H1 (cell line): ENCODE results near the gene ZNF611. TPM values are rescaled to one million over a fixed set of nuclear protein-coding genes. Genes with fewer than 3 reads are reported as not detected.

Experiments
- CTCF ChIA-PET: fragments of 300-600 bp; sonication (Branson Sonifier 250); formaldehyde crosslinking; loops from one replicate; lab custom pipeline; 2021; ENCODE audit not compliant: partially characterized antibody; lab: Charles Lee
- POLR2A ChIA-PET: fragments of 300-600 bp; sonication (Branson Sonifier 250); formaldehyde crosslinking; loops from one replicate; lab custom pipeline; 2021; ENCODE audit warnings: inconsistent platforms; ENCODE audit not compliant: partially characterized antibody; lab: Charles Lee
- DNase-seq, 2 experiments: peaks; one replicate each; pipeline versions ENCODE4 v3.0.0 to v3.0.0-alpha.2; 2010 to 2022; ENCODE audit warnings: low spot score in 2 of 2, low read depth in 1 of 2, mixed read lengths in 1 of 2
- FAIRE-seq: peaks from 2 replicates; lab custom pipeline; 2011; peaks lifted over from hg19 to GRCh38; lab: Jason Lieb, UNC
- H2AFZ ChIP-seq: 2 replicates; pipeline ENCODE4 v1.8.1; 2012; ENCODE audit warnings: low read length, inconsistent platforms
- H2AK5ac ChIP-seq: 2 replicates; pipeline ENCODE4 v1.6.1; 2013; ENCODE audit warnings: low read depth, low read length
- H2BK120ac ChIP-seq: replicated peaks from 2 replicates; pipeline ENCODE3; 2013; ENCODE audit warnings: low read depth, low read length, inconsistent platforms
- H2BK12ac ChIP-seq: 2 replicates; pipeline ENCODE4 v1.6.1; 2013; ENCODE audit warnings: low read depth, low read length
- H2BK15ac ChIP-seq: 2 replicates; pipeline ENCODE4 v1.6.1; 2013; ENCODE audit warnings: low read length
- H2BK20ac ChIP-seq: 2 replicates; pipeline ENCODE4 v1.6.1; 2013; ENCODE audit warnings: low read length
- H2BK5ac ChIP-seq: 2 replicates; pipeline ENCODE4 v1.6.1; 2013; ENCODE audit warnings: low read depth, low read length
- H3K14ac ChIP-seq: 2 replicates; pipeline ENCODE4 v1.6.1; 2013; ENCODE audit warnings: inconsistent platforms; ENCODE audit not compliant: insufficient read length
- H3K18ac ChIP-seq: 2 replicates; pipeline ENCODE4 v1.6.1; 2013; ENCODE audit warnings: low read length; ENCODE audit errors: extremely low read depth
- H3K23ac ChIP-seq: 2 replicates; pipeline ENCODE4 v1.6.1; 2013; ENCODE audit warnings: inconsistent platforms; ENCODE audit not compliant: insufficient read length
- H3K23me2 ChIP-seq: 2 replicates; pipeline ENCODE4 v1.6.1; 2013; ENCODE audit warnings: low read depth, low read length
- H3K27ac ChIP-seq: 2 replicates; pipeline ENCODE4 v1.6.1; 2011; ENCODE audit warnings: low read depth, low read length, inconsistent platforms
- H3K27me3 ChIP-seq, 4 experiments: replicated peaks in 1 of 4; 1 replicate in 1 of 4; 2 replicates in 3 of 4; pipeline versions ENCODE4 v1.6.1 to v1.8.1; 2011 to 2013; ENCODE audit warnings: low read length in 3 of 4, mild to moderate bottlenecking in 3 of 4, inconsistent platforms in 2 of 4, mixed read lengths in 2 of 4, moderate library complexity in 1 of 4; ENCODE audit not compliant: control insufficient read depth in 3 of 4, insufficient read depth in 3 of 4; ENCODE audit errors: extremely low read depth in 1 of 4
- H3K36me3 ChIP-seq, 4 experiments: 2 replicates each; pipeline versions ENCODE4 v1.6.1 to v1.8.1; 2011 to 2013; ENCODE audit warnings: mild to moderate bottlenecking in 4 of 4, low read length in 3 of 4, moderate library complexity in 2 of 4, control low read depth in 1 of 4, inconsistent platforms in 1 of 4; ENCODE audit not compliant: insufficient read depth in 4 of 4, control insufficient read depth in 2 of 4
- H3K4ac ChIP-seq: replicated peaks from 2 replicates; pipeline ENCODE3; 2013; ENCODE audit warnings: low read length, low read depth, mixed read lengths, inconsistent platforms; ENCODE audit not compliant: insufficient read length
- H3K4me1 ChIP-seq, 4 experiments: replicated peaks in 1 of 4; 1 replicate in 1 of 4; 2 replicates in 3 of 4; pipeline versions ENCODE4 v1.6.1 to v1.8.1; 2011 to 2013; ENCODE audit warnings: low read length in 3 of 4, inconsistent platforms in 2 of 4, mixed read lengths in 1 of 4; ENCODE audit not compliant: insufficient read depth in 4 of 4, control insufficient read depth in 3 of 4
- H3K4me2 ChIP-seq, 2 experiments: 2 replicates each; pipeline versions ENCODE4 v1.6.1 to v1.8.1; 2011 to 2013; ENCODE audit warnings: low read depth in 2 of 2, low read length in 2 of 2, control low read depth in 1 of 2, inconsistent platforms in 1 of 2, mild to moderate bottlenecking in 1 of 2; ENCODE audit not compliant: insufficient read depth in 1 of 2
- H3K4me3 ChIP-seq, 4 experiments: fragments of 200-600, 300-600 bp in 1 of 4; sonication (generic), shearing (Covaris generic), sonication (Bioruptor Twin) in 1 of 4; 2 replicates each; pipeline versions ENCODE4 v1.5.1 to v1.8.1; 2011 to 2016; ENCODE audit warnings: low read length in 4 of 4, low read depth in 3 of 4, control low read depth in 2 of 4, inconsistent platforms in 2 of 4, mild to moderate bottlenecking in 2 of 4, mixed read lengths in 1 of 4, moderate library complexity in 1 of 4; ENCODE audit not compliant: insufficient read depth in 2 of 4; ENCODE audit errors: extremely low read depth in 1 of 4
- H3K56ac ChIP-seq: replicated peaks from 2 replicates; pipeline ENCODE3; 2013; ENCODE audit warnings: low read depth, mild to moderate bottlenecking, mixed read lengths, low read length, inconsistent platforms; ENCODE audit not compliant: insufficient read length
- H3K79me1 ChIP-seq: 2 replicates; pipeline ENCODE4 v1.6.1; 2013; ENCODE audit warnings: low read depth, low read length, control low read depth
- H3K79me2 ChIP-seq, 2 experiments: 2 replicates each; pipeline versions ENCODE4 v1.6.1 to v1.8.1; 2012 to 2013; ENCODE audit warnings: low read length in 2 of 2, mild to moderate bottlenecking in 2 of 2, inconsistent platforms in 1 of 2; ENCODE audit not compliant: insufficient read depth in 2 of 2, control insufficient read depth in 1 of 2
- H3K9ac ChIP-seq, 4 experiments: replicated peaks in 1 of 4; 1 replicate in 1 of 4; 2 replicates in 3 of 4; pipeline versions ENCODE4 v1.6.1 to v1.8.1; 2011 to 2013; ENCODE audit warnings: low read depth in 3 of 4, low read length in 3 of 4, control low read depth in 2 of 4, mild to moderate bottlenecking in 2 of 4, moderate library complexity in 2 of 4, inconsistent platforms in 1 of 4; ENCODE audit errors: extremely low read depth in 1 of 4
- H3K9me3 ChIP-seq, 2 experiments: 2 replicates each; pipeline versions ENCODE4 v1.6.1 to v1.8.1; 2012 to 2013; ENCODE audit warnings: mild to moderate bottlenecking in 2 of 2, moderate library complexity in 2 of 2, control low read depth in 1 of 2, inconsistent platforms in 1 of 2, low read depth in 1 of 2, low read length in 1 of 2, mixed read lengths in 1 of 2; ENCODE audit not compliant: insufficient read depth in 2 of 2
- H4K20me1 ChIP-seq, 2 experiments: replicated peaks in 1 of 2; 2 replicates each; pipeline versions ENCODE3 to v1.8.1; 2011 to 2013; ENCODE audit warnings: inconsistent platforms in 2 of 2, low read length in 2 of 2, mild to moderate bottlenecking in 1 of 2; ENCODE audit not compliant: insufficient read depth in 2 of 2, control insufficient read depth in 1 of 2
- H4K5ac ChIP-seq: 2 replicates; pipeline ENCODE4 v1.6.1; 2013; ENCODE audit warnings: low read length, low read depth, mixed read lengths, inconsistent platforms; ENCODE audit not compliant: insufficient read length
- H4K8ac ChIP-seq: 2 replicates; pipeline ENCODE4 v1.8.0; 2013; ENCODE audit warnings: mild to moderate bottlenecking, moderate library complexity, low read length, inconsistent platforms; ENCODE audit not compliant: insufficient read depth; ENCODE audit errors: extremely low read depth
- H4K91ac ChIP-seq: replicated peaks from 2 replicates; pipeline ENCODE3; 2013; ENCODE audit warnings: low read length, mixed read lengths, inconsistent platforms; ENCODE audit not compliant: insufficient read length
- EP300 ChIP-seq, 2 experiments: IDR thresholded peaks; 1 replicate in 1 of 2; 2 replicates in 1 of 2; pipeline ENCODE4 v1.6.1; 2011 to 2012; ENCODE audit warnings: low read depth in 2 of 2, low read length in 2 of 2, mild to moderate bottlenecking in 2 of 2, borderline replicate concordance in 1 of 2, inconsistent platforms in 1 of 2, moderate library complexity in 1 of 2
- NANOG ChIP-seq: IDR thresholded peaks from 2 replicates; pipeline ENCODE4 v1.6.1; 2011; ENCODE audit warnings: low read length, low read depth, mild to moderate bottlenecking, inconsistent platforms; ENCODE audit not compliant: insufficient read depth, poor library complexity, severe bottlenecking
- RFX5 ChIP-seq: IDR thresholded peaks from 2 replicates; pipeline ENCODE4 v1.6.1; 2011; ENCODE audit warnings: low read depth, low read length, improper control_type of control experiment, borderline replicate concordance
- SP1 ChIP-seq: IDR thresholded peaks from 2 replicates; pipeline ENCODE4 v1.6.1; 2011; ENCODE audit warnings: low read depth, low read length
- TAF1 ChIP-seq: IDR thresholded peaks from 2 replicates; pipeline ENCODE4 v1.6.1; 2011; ENCODE audit warnings: mild to moderate bottlenecking, low read depth, low read length
- TCF12 ChIP-seq: IDR thresholded peaks from 2 replicates; pipeline ENCODE4 v1.6.1; 2011; ENCODE audit warnings: low read depth, mild to moderate bottlenecking, low read length
- USF2 ChIP-seq: IDR thresholded peaks from 2 replicates; pipeline ENCODE4 v1.6.1; 2011; ENCODE audit warnings: low read length, improper control_type of control experiment
- YY1 ChIP-seq: IDR thresholded peaks from 2 replicates; pipeline ENCODE4 v1.6.1; 2011; ENCODE audit warnings: low read depth, mild to moderate bottlenecking, low read length
- WGBS, 2 experiments: shearing (Covaris generic) in 1 of 2; methylation state at CpG; one replicate each; pipeline versions ENCODE4 v1.1.6 to v1.1.7; 2013 to 2015; ENCODE audit warnings: low lambda C conversion rate in 2 of 2, mixed read lengths in 2 of 2, inconsistent platforms in 1 of 2, low coverage in 1 of 2, missing lambda C conversion rate in 1 of 2; ENCODE audit not compliant: insufficient replicate concordance in 2 of 2, insufficient coverage in 1 of 2, insufficient read length in 1 of 2; ENCODE audit errors: extremely low coverage in 1 of 2, missing lambda C conversion rate in 1 of 2; 5-methylcytosine and 5-hydroxymethylcytosine counted together
- polyA plus RNA-seq, 7 experiments: library from polyadenylated mRNA; depleted of rRNA in 3 of 7; stranded (reverse) in 5 of 7; unstranded in 2 of 7; fragments of >200 nt in 5 of 7; fragments of 200-250 nt in 2 of 7; gene quantifications; 1 replicate in 5 of 7; 2 replicates in 1 of 7; 4 replicates in 1 of 7; pipeline versions ENCODE4 v1.2.1 to v1.2.3, GENCODE V29; 2011 to 2013; ENCODE audit warnings: missing spikeins in 2 of 7, mixed read lengths in 2 of 7
- total RNA-seq: library from RNA; stranded (reverse); fragmentation: NEBNext Ultra II Directional; extraction: Animal tissue kit (Norgen Biotek cat#: 25700); gene quantifications from 2 replicates; pipeline ENCODE4 v1.2.1, GENCODE V29; 2021

ZNF611 gene
- total and polyA plus RNA-seq, 2 of the 8 experiments (the other 6 are each of a cell fraction or from before 2014, with no cell fraction given), result 1.9 to 19.0 TPM

GRCh38 chr19:52716522-52716921 lies 18.3 kb downstream of the ZNF611 start:
- no peak overlapping the region; the same call in 1 of the 2 replicates for H3K18ac ChIP-seq
- H2BK15ac ChIP-seq, result no peak overlapping the region
- H3K23me2 ChIP-seq, result peaks cover 2% of the 10 kb centered on the region; the same call in 1 of the 2 replicates
- no peak overlapping the region for H3K14ac ChIP-seq
- no peak overlapping the region for H2BK5ac ChIP-seq
- CTCF ChIA-PET, result interaction anchor here (0.6 to 1.9 kb wide), 3 partner anchors 14 to 94 kb away, joined by 3 to 6 read pairs (median 4); no protein-coding TSS in a partner anchor
- DNase-seq, result peak; percentile 61
- H2AFZ ChIP-seq, result no peak overlapping the region
- peaks cover 0 to 11% (median 3%) of the 10 kb centered on the region in 4 experiments; a peak in 3 of 7 replicates for H3K4me1 ChIP-seq
- no peak overlapping the region for H3K23ac ChIP-seq
- H3K9me3 ChIP-seq, result peaks cover 8 to 15% of the 10 kb centered on the region in 2 experiments; a peak in 2 of 4 replicates
- 0 out of 2 replicates have a peak overlapping the region, but pooled peaks have one; percentile 39 for H2BK12ac ChIP-seq
- WGBS, 2 experiments, result 0% methylated on average over 1 of the region's 1 CpG; no CpG with 5 or more reads in 1 of the 2 experiments
- H3K79me2 ChIP-seq, result no peaks in the 10 kb centered on the region
- H3K27ac ChIP-seq, result no peak overlapping the region
- TF ChIP-seq SP1, result peak; percentile 60; the same call in 1 of the 2 replicates
- no peak for TF ChIP-seq RFX5
- no peak for TF ChIP-seq YY1
- no peak for TF ChIP-seq USF2
- peak; percentile 88 for TF ChIP-seq NANOG
- peak in 1 of 2 experiments; percentile 13; a peak in 1 of 3 replicates for TF ChIP-seq EP300 (IDR thresholded peaks at IDR 0.05; ENCODE audit: borderline replicate concordance in 1 of 2, low read depth in 2 of 2, low read length in 2 of 2)
- 0 out of 2 replicates have a peak, but pooled peaks have one; percentile 58 for TF ChIP-seq TCF12
- TF ChIP-seq TAF1, result no peak
- H4K20me1 ChIP-seq, result no peaks in the 10 kb centered on the region
- peak overlapping the region in 2 of 4 experiments; percentile 11 to 47; a peak in 3 of 8 replicates for H3K4me3 ChIP-seq
- no peak overlapping the region for H4K8ac ChIP-seq
- no peak overlapping the region for H3K9ac ChIP-seq
- H4K91ac ChIP-seq, result no peak overlapping the region
- no peak overlapping the region for H2BK20ac ChIP-seq
- H3K79me1 ChIP-seq, result no peaks in the 10 kb centered on the region
- peaks cover 0 to 15% (median 8%) of the 10 kb centered on the region in 4 experiments; a peak in 5 of 8 replicates for H3K36me3 ChIP-seq
- H3K4ac ChIP-seq, result no peak overlapping the region
- H3K4me2 ChIP-seq, result peak overlapping the region; percentile 54 to 63
- H2BK120ac ChIP-seq, result no peak overlapping the region
- H4K5ac ChIP-seq, result no peak overlapping the region
- H3K27me3 ChIP-seq, result peaks cover 2 to 13% (median 11%) of the 10 kb centered on the region in 4 experiments; a peak in 5 of 7 replicates
- POLR2A ChIA-PET, result interaction anchor here (0.7 to 2.1 kb wide), 5 partner anchors 9 to 55 kb away, joined by 3 to 8 read pairs (median 4); no protein-coding TSS in a partner anchor
- peak; percentile 68 for FAIRE-seq
- no peak overlapping the region for H3K56ac ChIP-seq
- H2AK5ac ChIP-seq, result no peak overlapping the region
